ENCODE data around the gene PHLPP2.

DNA sequence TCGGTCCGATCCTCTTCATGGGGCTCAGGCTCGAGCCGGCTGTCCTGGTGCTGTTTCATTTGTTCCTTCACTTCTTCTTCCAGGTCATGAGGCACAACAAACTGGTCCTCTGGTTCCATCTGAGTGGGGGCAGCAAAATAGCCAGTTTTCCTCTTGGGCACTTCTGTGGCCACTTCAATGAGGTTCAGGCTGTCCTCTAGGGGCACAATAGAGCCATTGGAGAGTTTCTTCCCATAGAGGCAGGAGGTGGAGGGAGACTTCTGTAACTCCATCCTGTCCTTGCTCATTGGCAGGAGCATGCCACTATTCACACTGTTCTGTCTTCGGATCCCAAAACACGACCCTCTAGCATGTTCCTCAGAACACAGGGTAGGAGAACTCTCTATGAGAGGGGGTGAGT is 75.6 kb downstream of the PHLPP2 start:
- TF ChIP-seq EZH2 (IDR thresholded peaks at IDR 0.05; ENCODE audit: borderline replicate concordance, low read length) (no peak), CTCF (conservative IDR thresholded peaks at IDR 0.05 in 1 of 2, IDR thresholded peaks at IDR 0.05 in 1 of 2; ENCODE audit: extremely low read depth in 1 of 2, insufficient read depth in 1 of 2, low read depth in 1 of 2, low read length in 2 of 2) (peak; percentile 32 to 50)
